ENCODE data around the gene NCCRP1.

DNA sequence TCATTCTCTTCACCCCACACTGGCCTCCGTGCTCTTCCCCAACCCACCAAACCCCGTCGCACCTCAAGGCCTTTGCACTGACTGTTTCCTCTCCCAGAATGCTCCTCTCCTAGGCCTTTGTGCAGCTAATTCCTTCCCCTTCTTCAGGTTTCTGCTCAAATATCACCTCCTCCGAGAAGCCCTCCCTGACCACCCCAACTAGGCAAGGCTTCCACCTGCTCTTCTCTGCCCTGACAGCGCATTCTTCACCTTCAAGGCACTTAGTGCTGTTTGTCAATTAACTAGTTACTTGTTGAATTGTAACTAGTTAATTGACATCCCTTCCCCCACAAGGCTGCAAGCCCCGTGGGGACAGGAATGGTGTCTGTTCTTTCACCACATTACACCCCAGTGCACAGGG, 7.8 kb upstream of the NCCRP1 start:
- TF ChIP-seq, protein P1, sequence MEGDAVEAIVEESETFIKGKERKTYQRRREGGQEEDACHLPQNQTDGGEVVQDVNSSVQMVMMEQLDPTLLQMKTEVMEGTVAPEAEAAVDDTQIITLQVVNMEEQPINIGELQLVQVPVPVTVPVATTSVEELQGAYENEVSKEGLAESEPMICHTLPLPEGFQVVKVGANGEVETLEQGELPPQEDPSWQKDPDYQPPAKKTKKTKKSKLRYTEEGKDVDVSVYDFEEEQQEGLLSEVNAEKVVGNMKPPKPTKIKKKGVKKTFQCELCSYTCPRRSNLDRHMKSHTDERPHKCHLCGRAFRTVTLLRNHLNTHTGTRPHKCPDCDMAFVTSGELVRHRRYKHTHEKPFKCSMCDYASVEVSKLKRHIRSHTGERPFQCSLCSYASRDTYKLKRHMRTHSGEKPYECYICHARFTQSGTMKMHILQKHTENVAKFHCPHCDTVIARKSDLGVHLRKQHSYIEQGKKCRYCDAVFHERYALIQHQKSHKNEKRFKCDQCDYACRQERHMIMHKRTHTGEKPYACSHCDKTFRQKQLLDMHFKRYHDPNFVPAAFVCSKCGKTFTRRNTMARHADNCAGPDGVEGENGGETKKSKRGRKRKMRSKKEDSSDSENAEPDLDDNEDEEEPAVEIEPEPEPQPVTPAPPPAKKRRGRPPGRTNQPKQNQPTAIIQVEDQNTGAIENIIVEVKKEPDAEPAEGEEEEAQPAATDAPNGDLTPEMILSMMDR (conservative IDR thresholded peaks at IDR 0.05 in 1 of 2, IDR thresholded peaks at IDR 0.05 in 1 of 2; ENCODE audit: extremely low read depth in 1 of 2, insufficient read depth in 1 of 2, low read depth in 1 of 2, low read length in 2 of 2) = no peak
- no peak for TF ChIP-seq EZH2 (IDR thresholded peaks at IDR 0.05; ENCODE audit: borderline replicate concordance, low read length)
